ENCODE measurements around the gene KIRREL3. TPM values are rescaled to one million over a fixed set of nuclear protein-coding genes. Genes with fewer than 3 reads are reported as not detected.

KIRREL3 gene
- polyA plus RNA-seq, 2 of the 4 experiments (the other 2 are of a cell fraction): 3.0 to 11.0 TPM

DNA sequence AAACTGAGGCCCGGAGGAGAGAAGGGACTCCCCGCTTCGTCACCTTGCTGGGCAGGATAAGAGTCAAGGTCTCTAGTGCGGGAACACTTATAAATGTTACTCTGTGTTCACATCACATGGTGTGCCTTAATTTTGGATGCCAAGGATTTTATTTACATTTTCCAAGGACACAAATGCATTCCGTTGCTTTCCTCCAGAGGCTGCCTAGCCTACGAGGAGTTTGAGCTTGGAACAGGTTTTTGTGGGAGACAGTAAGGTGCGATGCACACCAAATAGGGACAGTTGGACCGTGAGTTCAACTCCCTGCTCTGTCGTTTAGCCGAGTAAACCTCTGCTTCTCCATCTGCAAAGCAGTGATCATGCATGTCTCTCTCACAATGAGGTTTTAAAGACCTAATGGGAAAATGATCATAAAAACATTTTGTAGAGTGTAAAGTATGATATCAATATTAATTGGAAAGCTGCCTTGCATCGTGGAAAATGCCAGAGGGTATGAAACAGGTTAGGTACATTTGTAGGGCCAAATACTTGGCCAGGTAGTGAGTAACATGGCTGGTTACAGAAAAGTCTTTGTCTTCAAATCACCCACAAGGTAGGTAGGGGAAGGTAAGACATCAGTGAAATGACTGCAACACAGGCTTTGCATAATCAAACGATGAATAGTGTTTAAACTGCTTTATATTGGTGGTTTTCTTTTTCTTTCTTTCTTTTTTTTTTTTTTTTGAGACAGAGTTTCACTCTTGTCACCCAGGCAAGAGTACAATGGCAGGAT lies 583.3 kb downstream of the KIRREL3 start (continued):
- TF ChIP-seq, protein P1, sequence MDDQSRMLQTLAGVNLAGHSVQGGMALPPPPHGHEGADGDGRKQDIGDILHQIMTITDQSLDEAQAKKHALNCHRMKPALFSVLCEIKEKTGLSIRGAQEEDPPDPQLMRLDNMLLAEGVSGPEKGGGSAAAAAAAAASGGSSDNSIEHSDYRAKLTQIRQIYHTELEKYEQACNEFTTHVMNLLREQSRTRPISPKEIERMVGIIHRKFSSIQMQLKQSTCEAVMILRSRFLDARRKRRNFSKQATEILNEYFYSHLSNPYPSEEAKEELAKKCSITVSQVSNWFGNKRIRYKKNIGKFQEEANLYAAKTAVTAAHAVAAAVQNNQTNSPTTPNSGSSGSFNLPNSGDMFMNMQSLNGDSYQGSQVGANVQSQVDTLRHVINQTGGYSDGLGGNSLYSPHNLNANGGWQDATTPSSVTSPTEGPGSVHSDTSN (IDR thresholded peaks at IDR 0.05): no peak
- TF ChIP-seq RARB (CRISPR knock-in tag; IDR thresholded peaks at IDR 0.05): no peak
- TF ChIP-seq, protein P2, sequence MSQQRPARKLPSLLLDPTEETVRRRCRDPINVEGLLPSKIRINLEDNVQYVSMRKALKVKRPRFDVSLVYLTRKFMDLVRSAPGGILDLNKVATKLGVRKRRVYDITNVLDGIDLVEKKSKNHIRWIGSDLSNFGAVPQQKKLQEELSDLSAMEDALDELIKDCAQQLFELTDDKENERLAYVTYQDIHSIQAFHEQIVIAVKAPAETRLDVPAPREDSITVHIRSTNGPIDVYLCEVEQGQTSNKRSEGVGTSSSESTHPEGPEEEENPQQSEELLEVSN (IDR thresholded peaks at IDR 0.05; ENCODE audit: borderline replicate concordance, low read depth): no peak
- no peak for TF ChIP-seq JUN (IDR thresholded peaks at IDR 0.05)
- no peak for TF ChIP-seq ZSCAN20 (CRISPR knock-in tag; IDR thresholded peaks at IDR 0.05)
- no peak for TF ChIP-seq JUNB (IDR thresholded peaks at IDR 0.05)

DNA sequence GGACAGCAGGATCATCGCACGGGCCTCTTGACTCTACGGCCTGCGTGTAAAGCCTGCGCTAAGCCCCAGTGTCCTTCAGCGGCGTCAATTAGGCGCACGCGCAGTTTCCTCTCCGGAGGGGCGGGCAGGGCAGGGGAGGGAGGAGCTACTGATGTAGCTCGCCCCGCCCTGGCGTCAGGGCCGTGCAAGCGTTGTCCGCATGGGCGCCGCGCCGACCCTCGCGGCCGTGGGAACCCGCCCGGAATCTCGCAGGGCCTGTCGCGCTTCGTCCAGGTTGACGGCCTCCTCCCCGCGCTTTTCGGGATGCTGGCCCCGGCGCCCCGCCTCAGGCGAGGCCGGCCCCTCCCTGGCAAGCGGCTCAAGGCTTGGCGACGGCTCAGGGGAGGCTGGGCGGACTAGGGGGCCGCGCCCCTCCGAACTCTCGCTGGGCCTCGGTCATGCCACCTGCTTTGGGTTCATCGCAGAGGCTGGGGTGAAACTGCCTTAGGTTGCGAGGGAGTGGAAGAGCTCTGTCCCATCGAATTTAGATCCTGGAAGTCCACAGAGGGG lies 584.0 kb downstream of the KIRREL3 start:
- TF ChIP-seq, protein P3, sequence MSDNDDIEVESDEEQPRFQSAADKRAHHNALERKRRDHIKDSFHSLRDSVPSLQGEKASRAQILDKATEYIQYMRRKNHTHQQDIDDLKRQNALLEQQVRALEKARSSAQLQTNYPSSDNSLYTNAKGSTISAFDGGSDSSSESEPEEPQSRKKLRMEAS (IDR thresholded peaks at IDR 0.05): no peak
- TF ChIP-seq KDM1A (IDR thresholded peaks at IDR 0.05; ENCODE audit: low read depth) (no peak), CBX8 (IDR thresholded peaks at IDR 0.05) (no peak), NFE2L2 (conservative IDR thresholded peaks at IDR 0.05; ENCODE audit: low read length) (no peak), HOXA7 (CRISPR knock-in tag; IDR thresholded peaks at IDR 0.05) (no peak), EP300 (IDR thresholded peaks at IDR 0.05) (no peak), ZNF302 (CRISPR knock-in tag; IDR thresholded peaks at IDR 0.05) (no peak), FOXS1 (CRISPR knock-in tag; IDR thresholded peaks at IDR 0.05) (no peak), SREBF2 (IDR thresholded peaks at IDR 0.05) (no peak), RCOR1 (IDR thresholded peaks at IDR 0.05; ENCODE audit: low read depth, low read length) (no peak), CHD2 (IDR thresholded peaks at IDR 0.05; ENCODE audit: low read length, partially characterized antibody) (no peak)
- TF ChIP-seq, protein P4, sequence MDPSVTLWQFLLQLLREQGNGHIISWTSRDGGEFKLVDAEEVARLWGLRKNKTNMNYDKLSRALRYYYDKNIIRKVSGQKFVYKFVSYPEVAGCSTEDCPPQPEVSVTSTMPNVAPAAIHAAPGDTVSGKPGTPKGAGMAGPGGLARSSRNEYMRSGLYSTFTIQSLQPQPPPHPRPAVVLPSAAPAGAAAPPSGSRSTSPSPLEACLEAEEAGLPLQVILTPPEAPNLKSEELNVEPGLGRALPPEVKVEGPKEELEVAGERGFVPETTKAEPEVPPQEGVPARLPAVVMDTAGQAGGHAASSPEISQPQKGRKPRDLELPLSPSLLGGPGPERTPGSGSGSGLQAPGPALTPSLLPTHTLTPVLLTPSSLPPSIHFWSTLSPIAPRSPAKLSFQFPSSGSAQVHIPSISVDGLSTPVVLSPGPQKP (IDR thresholded peaks at IDR 0.05; ENCODE audit: low read depth, low read length): no peak
- TF ChIP-seq, protein P5, sequence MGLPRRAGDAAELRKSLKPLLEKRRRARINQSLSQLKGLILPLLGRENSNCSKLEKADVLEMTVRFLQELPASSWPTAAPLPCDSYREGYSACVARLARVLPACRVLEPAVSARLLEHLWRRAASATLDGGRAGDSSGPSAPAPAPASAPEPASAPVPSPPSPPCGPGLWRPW (IDR thresholded peaks at IDR 0.05): no peak
- no peak overlapping the region for H3K4me2 ChIP-seq
- H3K4me1 ChIP-seq: no peaks in the 10 kb centered on the region
- ATAC-seq (no peak), DNase-seq (ENCODE audit: low read depth in 1 of 2, low spot score in 1 of 2) (no peak), FAIRE-seq (no peak)
- H3K4me3 ChIP-seq: no peak overlapping the region
- H3K9me3 ChIP-seq: no peaks in the 10 kb centered on the region
- H3K27ac ChIP-seq: no peak overlapping the region
- CTCF ChIA-PET: no interaction called here
- POLR2A ChIA-PET: no interaction called here
- WGBS (ENCODE audit: missing lambda C conversion rate): 92% methylated on average over 33 of the region's 52 CpGs

DNA sequence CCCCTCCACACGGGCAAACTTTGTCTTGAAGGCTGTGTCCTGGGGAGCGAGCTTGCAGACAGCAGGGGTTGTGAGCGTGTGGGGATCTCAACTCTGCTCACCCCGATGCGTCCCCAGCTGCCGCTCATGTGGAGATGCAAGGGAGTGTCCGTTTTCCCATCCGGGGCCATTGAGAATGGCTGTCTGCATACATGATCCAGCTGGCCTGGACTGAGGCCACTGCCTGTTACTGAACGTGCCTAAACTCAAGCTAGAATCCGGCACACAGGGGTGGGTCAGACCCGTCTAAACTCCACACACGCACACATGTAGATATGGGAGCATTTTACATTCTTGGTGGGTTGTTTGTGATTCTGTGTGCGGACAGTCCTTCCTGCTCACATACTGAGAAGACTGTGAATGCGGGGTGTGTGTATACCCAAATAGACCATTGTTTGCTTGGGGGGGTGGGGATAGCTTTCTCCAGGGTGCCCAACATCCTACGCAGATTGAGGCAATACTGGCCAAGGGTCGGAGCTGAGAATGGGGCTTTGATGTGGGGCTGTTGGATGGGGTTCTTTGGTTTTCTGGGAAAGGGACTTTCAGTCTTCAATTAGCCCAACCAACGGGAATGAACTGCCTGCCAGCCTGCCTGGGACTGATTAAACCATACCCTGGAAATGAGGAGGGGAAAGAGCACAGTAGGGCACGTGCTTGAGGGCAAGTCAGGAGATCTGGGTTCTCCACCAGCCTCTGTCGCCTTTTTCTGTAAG lies 584.7 kb downstream of the KIRREL3 start:
- 94% methylated on average over 15 of the region's 19 CpGs for WGBS (ENCODE audit: missing lambda C conversion rate)
- FAIRE-seq: no peak
- ChIA-PET POLR2A (no interaction called here), CTCF (interaction anchor here (1.4 kb wide), 1 partner anchor 106 kb away, joined by 3 read pairs; no protein-coding TSS in a partner anchor)
- H3K9me3 ChIP-seq: no peaks in the 10 kb centered on the region
- no peak overlapping the region for H3K27ac ChIP-seq
- H3K4me1 ChIP-seq: no peaks in the 10 kb centered on the region
- H3K4me2 ChIP-seq: no peak overlapping the region
- no peak overlapping the region for H3K4me3 ChIP-seq
- ATAC-seq: no peak
- DNase-seq (ENCODE audit: low read depth in 1 of 2, low spot score in 1 of 2): no peak
- TF ChIP-seq HEYL (CRISPR knock-in tag; IDR thresholded peaks at IDR 0.05): no peak

Data from A549 (cell line).